Endothelial cell (in vitro differentiated cells): ENCODE data around the gene RNF183. TPM values are rescaled to one million over a fixed set of nuclear protein-coding genes. Genes with fewer than 3 reads are reported as not detected.
"Not testable (repeated sequence)": the region's sequence is repeated elsewhere in the genome, so short reads cannot be mapped to it uniquely, and the experiment has no call there.

ENCODE experiments used
- DNase-seq: peaks from one replicate; pipeline ENCODE4 v3.0.0; 2021; ENCODE audit warnings: low spot score
- H3K27ac Mint-ChIP-seq: one replicate; pipeline ENCODE4 v1.8.0; 2021; ENCODE audit warnings: mixed read lengths, inconsistent platforms; ENCODE audit not compliant: unreplicated experiment
- H3K27me3 Mint-ChIP-seq: one replicate; pipeline ENCODE4 v1.8.0; 2021; ENCODE audit warnings: mild to moderate bottlenecking, moderate library complexity, mixed read lengths, inconsistent platforms; ENCODE audit not compliant: unreplicated experiment
- H3K36me3 Mint-ChIP-seq: one replicate; pipeline ENCODE4 v1.8.0; 2021; ENCODE audit warnings: mild to moderate bottlenecking, low read depth, mixed read lengths, inconsistent platforms; ENCODE audit not compliant: unreplicated experiment
- H3K4me1 Mint-ChIP-seq: one replicate; pipeline ENCODE4 v1.8.0; 2021; ENCODE audit warnings: mild to moderate bottlenecking, mixed read lengths, inconsistent platforms; ENCODE audit not compliant: unreplicated experiment
- H3K4me3 Mint-ChIP-seq: one replicate; pipeline ENCODE4 v1.8.0; 2021; ENCODE audit warnings: mild to moderate bottlenecking, mixed read lengths, inconsistent platforms; ENCODE audit not compliant: unreplicated experiment
- H3K9me3 Mint-ChIP-seq: one replicate; pipeline ENCODE4 v1.8.0; 2021; ENCODE audit warnings: mixed read lengths, inconsistent platforms; ENCODE audit not compliant: unreplicated experiment
- total RNA-seq: library from RNA; stranded (reverse); fragmentation: NEBNext Ultra II Directional; extraction: Animal tissue kit (Norgen Biotek cat#: 25700); gene quantifications from one replicate; pipeline ENCODE4 v1.2.1, GENCODE V29; 2021; ENCODE audit not compliant: unreplicated experiment
- TF ChIP-seq, protein P1 (sequence below): fragments of 200-600 bp; sonication (generic); IDR thresholded peaks from one replicate; pipeline ENCODE4 v1.5.0; 2021; ENCODE audit warnings: antibody characterized with exemption; ENCODE audit not compliant: unreplicated experiment

RNF183 gene
- total RNA-seq, 1 donor from 2014 or later, result not detected

DNA sequence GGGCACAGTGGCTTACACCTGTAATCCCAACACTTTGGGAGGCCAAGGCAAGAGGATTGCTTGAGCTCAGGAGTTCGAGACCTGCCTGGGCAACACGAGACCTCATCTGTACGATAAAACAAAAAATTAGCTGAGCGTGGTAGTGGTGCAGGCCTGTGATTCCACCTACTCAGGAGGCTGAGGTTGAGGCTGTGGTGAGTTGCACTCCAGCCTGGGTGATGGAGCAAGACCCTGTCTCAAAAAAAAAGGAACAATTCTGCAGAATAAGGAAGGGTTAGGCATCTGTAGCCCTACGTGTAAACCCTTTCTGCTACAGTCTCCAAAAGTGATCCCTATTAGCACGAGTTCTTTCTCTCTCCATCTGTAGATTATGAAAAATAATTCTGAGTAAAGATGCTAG lies 47.7 kb downstream of the RNF183 start:
- TF ChIP-seq, protein P1, sequence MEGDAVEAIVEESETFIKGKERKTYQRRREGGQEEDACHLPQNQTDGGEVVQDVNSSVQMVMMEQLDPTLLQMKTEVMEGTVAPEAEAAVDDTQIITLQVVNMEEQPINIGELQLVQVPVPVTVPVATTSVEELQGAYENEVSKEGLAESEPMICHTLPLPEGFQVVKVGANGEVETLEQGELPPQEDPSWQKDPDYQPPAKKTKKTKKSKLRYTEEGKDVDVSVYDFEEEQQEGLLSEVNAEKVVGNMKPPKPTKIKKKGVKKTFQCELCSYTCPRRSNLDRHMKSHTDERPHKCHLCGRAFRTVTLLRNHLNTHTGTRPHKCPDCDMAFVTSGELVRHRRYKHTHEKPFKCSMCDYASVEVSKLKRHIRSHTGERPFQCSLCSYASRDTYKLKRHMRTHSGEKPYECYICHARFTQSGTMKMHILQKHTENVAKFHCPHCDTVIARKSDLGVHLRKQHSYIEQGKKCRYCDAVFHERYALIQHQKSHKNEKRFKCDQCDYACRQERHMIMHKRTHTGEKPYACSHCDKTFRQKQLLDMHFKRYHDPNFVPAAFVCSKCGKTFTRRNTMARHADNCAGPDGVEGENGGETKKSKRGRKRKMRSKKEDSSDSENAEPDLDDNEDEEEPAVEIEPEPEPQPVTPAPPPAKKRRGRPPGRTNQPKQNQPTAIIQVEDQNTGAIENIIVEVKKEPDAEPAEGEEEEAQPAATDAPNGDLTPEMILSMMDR, result no peak
- no peak overlapping the region for H3K27ac Mint-ChIP-seq
- DNase-seq, result no peak
- no peaks in the 10 kb centered on the region for H3K4me1 Mint-ChIP-seq
- peaks cover 1% of the 10 kb centered on the region for H3K27me3 Mint-ChIP-seq
- H3K9me3 Mint-ChIP-seq, result no peaks in the 10 kb centered on the region
- H3K4me3 Mint-ChIP-seq, result no peak overlapping the region
- peaks cover 5% of the 10 kb centered on the region for H3K36me3 Mint-ChIP-seq

DNA sequence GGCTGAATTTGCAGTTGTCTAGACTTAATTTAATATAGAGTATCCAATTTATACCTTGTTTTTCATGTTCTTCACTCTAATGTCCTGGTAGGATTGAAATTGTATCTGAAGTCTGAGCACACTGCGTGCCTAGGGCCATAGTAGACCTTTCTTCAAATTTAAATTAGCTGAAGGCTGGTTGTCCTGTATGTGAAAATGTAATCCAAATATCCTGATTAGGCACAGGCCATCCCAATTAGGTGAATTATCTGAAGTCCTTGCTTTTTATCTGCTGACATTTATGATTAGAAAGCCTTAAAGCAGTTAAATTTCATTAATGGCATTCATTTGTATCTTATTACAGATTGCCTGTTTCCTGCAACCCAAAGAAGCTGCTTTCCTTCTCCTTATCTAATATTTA lies 48.2 kb downstream of the RNF183 start:
- TF ChIP-seq, protein P1, result no peak
- peaks cover 5% of the 10 kb centered on the region for H3K36me3 Mint-ChIP-seq
- DNase-seq, result no peak
- H3K4me1 Mint-ChIP-seq, result no peaks in the 10 kb centered on the region
- H3K27ac Mint-ChIP-seq, result no peak overlapping the region
- H3K27me3 Mint-ChIP-seq, result peaks cover 1% of the 10 kb centered on the region
- H3K9me3 Mint-ChIP-seq, result no peaks in the 10 kb centered on the region
- no peak overlapping the region for H3K4me3 Mint-ChIP-seq

DNA sequence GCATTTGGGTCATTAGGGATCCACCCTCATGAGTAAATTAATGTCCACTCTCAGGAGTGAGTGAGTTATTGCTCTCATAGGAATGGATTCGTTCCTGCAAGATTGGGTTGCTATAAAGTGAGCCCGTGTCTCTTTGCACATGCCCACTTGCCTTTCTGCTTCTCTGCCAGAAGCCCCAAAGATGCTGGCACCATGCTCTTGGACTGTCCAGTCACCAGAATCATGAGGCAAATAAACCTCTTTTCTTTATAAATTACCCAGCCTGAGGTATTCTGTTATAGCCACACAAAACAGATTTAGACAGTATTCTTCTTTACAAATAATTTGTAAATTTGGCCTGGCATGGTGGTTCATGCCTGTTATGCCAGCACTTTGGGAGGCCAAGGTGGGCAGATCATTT lies 52.4 kb downstream of the RNF183 start:
- TF ChIP-seq, protein P1, result no peak
- no peaks in the 10 kb centered on the region for H3K9me3 Mint-ChIP-seq
- no peak overlapping the region for H3K27ac Mint-ChIP-seq
- H3K27me3 Mint-ChIP-seq, result no peaks in the 10 kb centered on the region
- no peak overlapping the region for H3K4me3 Mint-ChIP-seq
- H3K36me3 Mint-ChIP-seq, result peaks cover 3% of the 10 kb centered on the region
- no peak for DNase-seq
- H3K4me1 Mint-ChIP-seq, result no peaks in the 10 kb centered on the region

DNA sequence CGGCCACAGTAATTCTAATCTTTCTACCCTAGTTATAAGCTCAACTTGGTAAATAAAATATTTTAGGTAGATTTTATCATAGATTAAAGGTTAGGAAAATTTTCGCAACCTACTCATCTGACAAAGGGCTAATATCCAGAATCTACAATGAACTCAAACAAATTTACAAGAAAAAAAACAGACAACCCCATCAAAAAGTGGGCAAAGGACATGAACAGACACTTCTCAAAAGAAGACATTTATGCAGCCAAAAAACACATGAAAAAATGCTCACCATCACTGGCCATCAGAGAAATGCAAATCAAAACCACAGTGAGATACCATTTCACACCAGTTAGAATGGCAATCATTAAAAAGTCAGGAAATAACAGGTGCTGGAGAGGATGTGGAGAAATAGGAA lies 53.5 kb downstream of the RNF183 start:
- not testable (repeated sequence) for H3K36me3 Mint-ChIP-seq, H3K27ac Mint-ChIP-seq, H3K4me1 Mint-ChIP-seq, H3K9me3 Mint-ChIP-seq, DNase-seq, H3K27me3 Mint-ChIP-seq, H3K4me3 Mint-ChIP-seq

DNA sequence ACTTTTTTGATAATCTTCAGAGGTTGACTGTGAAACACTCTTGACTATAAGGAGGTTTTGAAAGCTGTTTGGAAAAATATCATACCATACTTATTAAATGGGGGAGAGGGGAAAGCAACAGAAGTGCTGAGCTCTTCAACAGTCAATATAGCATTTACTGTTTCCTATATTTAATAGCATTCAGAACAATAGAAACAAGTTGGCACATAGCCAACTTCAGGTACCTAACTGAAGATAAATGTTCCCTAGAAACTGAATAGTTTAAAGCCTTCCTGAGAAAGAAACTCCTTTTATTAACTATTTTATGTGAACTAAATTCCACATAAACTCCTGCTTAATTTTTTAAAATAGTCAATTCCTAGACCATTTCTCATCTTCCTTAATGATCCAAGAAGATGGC lies 55.5 kb downstream of the RNF183 start:
- DNase-seq, result no peak
- no peak overlapping the region for H3K27ac Mint-ChIP-seq
- H3K4me1 Mint-ChIP-seq, result no peaks in the 10 kb centered on the region
- H3K27me3 Mint-ChIP-seq, result no peaks in the 10 kb centered on the region
- H3K9me3 Mint-ChIP-seq, result no peaks in the 10 kb centered on the region
- H3K36me3 Mint-ChIP-seq, result peaks cover 3% of the 10 kb centered on the region
- TF ChIP-seq, protein P1, result no peak
- no peak overlapping the region for H3K4me3 Mint-ChIP-seq

Other genes with a start within 250 kb of the RNF183 start
- 4.2 TPM for gene ZFP37, start 246.7 kb downstream of the RNF183 start, total RNA-seq
- gene SLC31A2, start 152.4 kb downstream of the RNF183 start, total RNA-seq, result 2.1 TPM
- 30.2 TPM for gene FKBP15, start 82.1 kb downstream of the RNF183 start, total RNA-seq
- 23.2 TPM for gene SLC31A1, start 81.8 kb downstream of the RNF183 start, total RNA-seq
- 27.0 TPM for gene CDC26, start 27.8 kb downstream of the RNF183 start, total RNA-seq
- 20.5 TPM for gene PRPF4, start 27.7 kb downstream of the RNF183 start, total RNA-seq
- gene WDR31, start 36.9 kb upstream of the RNF183 start, total RNA-seq, result 0.95 TPM
- 0.15 TPM for gene BSPRY, start 46.2 kb upstream of the RNF183 start, total RNA-seq
- 8.4 TPM for gene HDHD3, start 73.6 kb upstream of the RNF183 start, total RNA-seq
- gene ALAD, start 97.9 kb upstream of the RNF183 start, total RNA-seq, result 19.3 TPM
- 28.7 TPM for gene POLE3, start 107.3 kb upstream of the RNF183 start, total RNA-seq
- gene C9orf43, start 107.4 kb upstream of the RNF183 start, total RNA-seq, result 0.92 TPM
- gene RGS3, start 160.4 kb upstream of the RNF183 start, total RNA-seq, result 474 TPM